ENCODE measurements around the gene ADNP2.

The ADNP2 gene

GRCh38 chr18:80077873-80078272 is 31.2 kb upstream of the ADNP2 start:
- Histone ChIP-seq H3K27ac (ENCODE audit: low read depth, low read length) (no peak overlapping the region), H3K36me3 (ENCODE audit: control insufficient read depth, insufficient read depth, low read length) (no peaks in the 10 kb centered on the region), H3K9me3 (ENCODE audit: control insufficient read depth, insufficient read depth, low read depth, low read length) (peaks cover 27% of the 10 kb centered on the region), H3K9ac (ENCODE audit: low read length) (no peak overlapping the region), H3K4me1 (ENCODE audit: control insufficient read depth, insufficient read depth, low read length) (peaks cover 4% of the 10 kb centered on the region; the same call in 1 of the 2 replicates), H3K27me3 (ENCODE audit: control insufficient read depth, insufficient read depth, low read length) (no peaks in the 10 kb centered on the region), H3K4me3 (ENCODE audit: low read depth, low read length) (no peak overlapping the region)

- Histone ChIP-seq H3K36me3 (ENCODE audit: control insufficient read depth, insufficient read depth, low read length) (no peaks in the 10 kb centered on the region), H3K27me3 (ENCODE audit: control insufficient read depth, insufficient read depth, low read length) (no peaks in the 10 kb centered on the region), H3K27ac (ENCODE audit: low read depth, low read length) (no peak overlapping the region), H3K4me3 (ENCODE audit: low read depth, low read length) (no peak overlapping the region), H3K4me1 (ENCODE audit: control insufficient read depth, insufficient read depth, low read length) (no peaks in the 10 kb centered on the region), H3K9ac (ENCODE audit: low read length) (no peak overlapping the region), H3K9me3 (ENCODE audit: control insufficient read depth, insufficient read depth, low read depth, low read length) (peaks cover 43% of the 10 kb centered on the region)
Measured at GRCh38 chr18:80086281-80086680, 22.8 kb upstream of the ADNP2 start.

DNA sequence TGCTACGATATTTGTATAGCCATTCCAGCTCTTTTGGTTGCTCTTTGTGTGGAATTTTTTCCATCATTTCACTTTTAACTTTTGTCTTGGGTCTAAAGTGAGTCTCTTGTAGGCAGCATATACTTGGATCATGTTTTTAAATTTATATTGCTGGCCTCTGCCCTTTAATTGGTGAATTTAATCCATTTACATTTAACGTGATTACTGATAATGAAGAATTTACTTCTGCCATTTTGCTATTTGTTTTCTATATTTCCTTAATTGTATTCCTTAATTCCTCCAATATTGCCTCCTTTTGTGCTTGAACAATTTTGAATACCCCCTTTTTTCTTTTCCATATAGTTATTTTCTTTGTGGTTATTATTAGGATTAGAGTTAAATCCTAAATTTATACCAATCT is 21.0 kb upstream of the ADNP2 start:
- H3K4me1 ChIP-seq (ENCODE audit: control insufficient read depth, insufficient read depth, low read length), result no peaks in the 10 kb centered on the region
- H3K27me3 ChIP-seq (ENCODE audit: control insufficient read depth, insufficient read depth, low read length), result no peaks in the 10 kb centered on the region
- no peak overlapping the region for H3K27ac ChIP-seq (ENCODE audit: low read depth, low read length)
- H3K9me3 ChIP-seq (ENCODE audit: control insufficient read depth, insufficient read depth, low read depth, low read length), result peaks cover 43% of the 10 kb centered on the region
- H3K36me3 ChIP-seq (ENCODE audit: control insufficient read depth, insufficient read depth, low read length), result no peaks in the 10 kb centered on the region
- H3K4me3 ChIP-seq (ENCODE audit: low read depth, low read length), result no peak overlapping the region
- no peak overlapping the region for H3K9ac ChIP-seq (ENCODE audit: low read length)

GRCh38 chr18:80088823-80089222 is 20.2 kb upstream of the ADNP2 start:
- Histone ChIP-seq H3K36me3 (ENCODE audit: control insufficient read depth, insufficient read depth, low read length) (no peaks in the 10 kb centered on the region), H3K27ac (ENCODE audit: low read depth, low read length) (no peak overlapping the region)

GRCh38 chr18:80095414-80095813 is 13.6 kb upstream of the ADNP2 start:
- H3K36me3 ChIP-seq (ENCODE audit: control insufficient read depth, insufficient read depth, low read length), result no peaks in the 10 kb centered on the region

More at GRCh38 chr18:80088823-80089222, 20.2 kb upstream of the ADNP2 start:
- no peaks in the 10 kb centered on the region for H3K27me3 ChIP-seq (ENCODE audit: control insufficient read depth, insufficient read depth, low read length)
- H3K9ac ChIP-seq (ENCODE audit: low read length), result no peak overlapping the region
- peaks cover 43% of the 10 kb centered on the region for H3K9me3 ChIP-seq (ENCODE audit: control insufficient read depth, insufficient read depth, low read depth, low read length)
- H3K4me3 ChIP-seq (ENCODE audit: low read depth, low read length), result no peak overlapping the region
- H3K4me1 ChIP-seq (ENCODE audit: control insufficient read depth, insufficient read depth, low read length), result no peaks in the 10 kb centered on the region

GRCh38 chr18:80096032-80096565 is 13.0 kb upstream of the ADNP2 start:
- H3K36me3 ChIP-seq (ENCODE audit: control insufficient read depth, insufficient read depth, low read length), result no peaks in the 10 kb centered on the region
- no peak overlapping the region for H3K9ac ChIP-seq (ENCODE audit: low read length)
- no peaks in the 10 kb centered on the region for H3K27me3 ChIP-seq (ENCODE audit: control insufficient read depth, insufficient read depth, low read length)
- H3K9me3 ChIP-seq (ENCODE audit: control insufficient read depth, insufficient read depth, low read depth, low read length), result peaks cover 6% of the 10 kb centered on the region
- H3K27ac ChIP-seq (ENCODE audit: low read depth, low read length), result no peak overlapping the region
- H3K4me1 ChIP-seq (ENCODE audit: control insufficient read depth, insufficient read depth, low read length), result no peaks in the 10 kb centered on the region
- H3K4me3 ChIP-seq (ENCODE audit: low read depth, low read length), result no peak overlapping the region

More at GRCh38 chr18:80095414-80095813, 13.6 kb upstream of the ADNP2 start:
- Histone ChIP-seq H3K9ac (ENCODE audit: low read length) (no peak overlapping the region), H3K9me3 (ENCODE audit: control insufficient read depth, insufficient read depth, low read depth, low read length) (peaks cover 10% of the 10 kb centered on the region), H3K4me1 (ENCODE audit: control insufficient read depth, insufficient read depth, low read length) (no peaks in the 10 kb centered on the region), H3K27ac (ENCODE audit: low read depth, low read length) (no peak overlapping the region), H3K4me3 (ENCODE audit: low read depth, low read length) (no peak overlapping the region), H3K27me3 (ENCODE audit: control insufficient read depth, insufficient read depth, low read length) (no peaks in the 10 kb centered on the region)

DNA sequence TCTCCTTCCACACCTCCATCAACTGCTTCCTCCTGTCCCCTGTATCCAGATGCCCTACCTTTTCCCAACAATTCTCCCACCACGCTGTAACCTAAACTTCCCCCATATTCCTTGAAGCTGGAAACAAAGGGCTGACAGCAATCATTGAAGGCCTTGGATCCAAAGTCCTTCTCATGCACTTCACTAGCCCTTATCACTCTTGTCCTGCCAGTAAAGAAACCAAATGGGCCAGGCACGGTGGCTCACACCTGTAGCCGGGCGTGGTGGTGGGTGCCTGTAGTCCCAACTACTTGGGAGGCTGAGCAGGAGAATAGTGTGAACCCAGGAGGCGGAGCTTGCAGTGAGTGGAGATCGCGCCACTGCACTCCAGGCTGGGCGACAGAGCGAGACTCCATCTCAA is 11.9 kb upstream of the ADNP2 start:
- no peak overlapping the region for H3K27ac ChIP-seq (ENCODE audit: low read depth, low read length)
- H3K27me3 ChIP-seq (ENCODE audit: control insufficient read depth, insufficient read depth, low read length), result no peaks in the 10 kb centered on the region
- H3K4me1 ChIP-seq (ENCODE audit: control insufficient read depth, insufficient read depth, low read length), result no peaks in the 10 kb centered on the region
- no peaks in the 10 kb centered on the region for H3K36me3 ChIP-seq (ENCODE audit: control insufficient read depth, insufficient read depth, low read length)
- no peak overlapping the region for H3K9ac ChIP-seq (ENCODE audit: low read length)
- H3K4me3 ChIP-seq (ENCODE audit: low read depth, low read length), result no peak overlapping the region
- H3K9me3 ChIP-seq (ENCODE audit: control insufficient read depth, insufficient read depth, low read depth, low read length), result peaks cover 17% of the 10 kb centered on the region

- Histone ChIP-seq H3K27ac (ENCODE audit: low read depth, low read length) (no peak overlapping the region), H3K4me3 (ENCODE audit: low read depth, low read length) (no peak overlapping the region; the same call in 1 of the 2 replicates), H3K36me3 (ENCODE audit: control insufficient read depth, insufficient read depth, low read length) (no peaks in the 10 kb centered on the region), H3K4me1 (ENCODE audit: control insufficient read depth, insufficient read depth, low read length) (peaks cover 38% of the 10 kb centered on the region), H3K9ac (ENCODE audit: low read length) (peak overlapping the region; percentile 63), H3K27me3 (ENCODE audit: control insufficient read depth, insufficient read depth, low read length) (no peaks in the 10 kb centered on the region), H3K9me3 (ENCODE audit: control insufficient read depth, insufficient read depth, low read depth, low read length) (peaks cover 17% of the 10 kb centered on the region)
Measured at GRCh38 chr18:80103231-80103630, 5.8 kb upstream of the ADNP2 start.

GRCh38 chr18:80104364-80104779 is 4.7 kb upstream of the ADNP2 start:
- H3K9me3 ChIP-seq (ENCODE audit: control insufficient read depth, insufficient read depth, low read depth, low read length), result peaks cover 16% of the 10 kb centered on the region
- peak overlapping the region; percentile 14 for H3K4me3 ChIP-seq (ENCODE audit: low read depth, low read length)
- H3K27ac ChIP-seq (ENCODE audit: low read depth, low read length), result peak overlapping the region; percentile 57; the same call in 1 of the 2 replicates
- peak overlapping the region; percentile 63 for H3K9ac ChIP-seq (ENCODE audit: low read length)
- H3K4me1 ChIP-seq (ENCODE audit: control insufficient read depth, insufficient read depth, low read length), result peaks cover 38% of the 10 kb centered on the region
- H3K27me3 ChIP-seq (ENCODE audit: control insufficient read depth, insufficient read depth, low read length), result no peaks in the 10 kb centered on the region
- H3K36me3 ChIP-seq (ENCODE audit: control insufficient read depth, insufficient read depth, low read length), result no peaks in the 10 kb centered on the region

GRCh38 chr18:80105369-80106167 is 3.5 kb upstream of the ADNP2 start:
- Histone ChIP-seq H3K27ac (ENCODE audit: low read depth, low read length) (peak overlapping the region; percentile 57; the same call in 1 of the 2 replicates), H3K27me3 (ENCODE audit: control insufficient read depth, insufficient read depth, low read length) (no peaks in the 10 kb centered on the region), H3K4me1 (ENCODE audit: control insufficient read depth, insufficient read depth, low read length) (peaks cover 42% of the 10 kb centered on the region), H3K9me3 (ENCODE audit: control insufficient read depth, insufficient read depth, low read depth, low read length) (peaks cover 11% of the 10 kb centered on the region), H3K4me3 (ENCODE audit: low read depth, low read length) (no peak overlapping the region), H3K36me3 (ENCODE audit: control insufficient read depth, insufficient read depth, low read length) (no peaks in the 10 kb centered on the region; the same call in 1 of the 2 replicates), H3K9ac (ENCODE audit: low read length) (peak overlapping the region; percentile 63)

DNA sequence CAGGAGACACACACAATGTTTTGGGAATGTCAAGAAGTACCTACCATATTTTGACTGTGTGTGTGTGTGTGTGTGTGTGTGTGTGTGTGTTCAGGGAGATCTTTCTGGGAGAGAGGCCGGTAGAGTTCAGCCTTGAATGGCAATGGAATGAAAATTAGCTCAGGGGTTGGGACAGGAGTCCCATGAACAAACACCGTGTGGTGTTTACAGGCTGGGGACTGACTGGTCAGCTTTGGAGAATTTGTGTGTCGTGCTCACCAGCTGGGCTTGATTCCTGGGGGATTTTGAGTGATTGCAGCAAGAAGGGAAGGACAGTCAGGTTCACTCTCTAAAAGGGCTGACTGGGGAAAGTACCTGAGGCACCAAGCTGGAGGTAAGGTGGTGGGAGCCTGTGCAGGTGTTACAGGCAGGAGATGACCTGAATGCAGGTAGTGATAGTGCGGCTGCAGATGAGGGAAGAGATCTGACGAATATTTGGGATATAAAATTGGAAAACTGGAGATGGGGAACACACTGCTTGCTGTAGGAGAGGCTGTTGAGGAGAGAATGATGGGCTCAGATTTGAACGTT is 2.5 kb upstream of the ADNP2 start:
- H3K4me3 ChIP-seq (ENCODE audit: low read depth, low read length), result no peak overlapping the region
- peaks cover 6% of the 10 kb centered on the region for H3K9me3 ChIP-seq (ENCODE audit: control insufficient read depth, insufficient read depth, low read depth, low read length)
- peaks cover 8% of the 10 kb centered on the region; the same call in 1 of the 2 replicates for H3K36me3 ChIP-seq (ENCODE audit: control insufficient read depth, insufficient read depth, low read length)
- H3K4me1 ChIP-seq (ENCODE audit: control insufficient read depth, insufficient read depth, low read length), result peaks cover 49% of the 10 kb centered on the region
- H3K9ac ChIP-seq (ENCODE audit: low read length), result no peak overlapping the region
- no peaks in the 10 kb centered on the region for H3K27me3 ChIP-seq (ENCODE audit: control insufficient read depth, insufficient read depth, low read length)
- H3K27ac ChIP-seq (ENCODE audit: low read depth, low read length), result no peak overlapping the region

Measured in HUES6 (cell line).